OCI-LY7 (cell line): Measurements from ENCODE around the gene SYT9.

Source experiments
- EZH2phosphoT487 ChIP-seq: fragments of 200-600 bp; sonication (generic); IDR thresholded peaks from 2 replicates; pipeline ENCODE4 v1.6.1; 2018; ENCODE audit warnings: low read depth, borderline replicate concordance, mild to moderate bottlenecking, mixed run types, antibody characterized with exemption, low read length, moderate library complexity, mixed read lengths
- TF ChIP-seq, protein P1 (sequence below): fragments of 200-600 bp; sonication (generic); conservative IDR thresholded peaks from 2 replicates; pipeline ENCODE4 v1.5.1; 2014; ENCODE audit warnings: mild to moderate bottlenecking, antibody characterized with exemption, low read length, moderate library complexity, mixed read lengths

DNA sequence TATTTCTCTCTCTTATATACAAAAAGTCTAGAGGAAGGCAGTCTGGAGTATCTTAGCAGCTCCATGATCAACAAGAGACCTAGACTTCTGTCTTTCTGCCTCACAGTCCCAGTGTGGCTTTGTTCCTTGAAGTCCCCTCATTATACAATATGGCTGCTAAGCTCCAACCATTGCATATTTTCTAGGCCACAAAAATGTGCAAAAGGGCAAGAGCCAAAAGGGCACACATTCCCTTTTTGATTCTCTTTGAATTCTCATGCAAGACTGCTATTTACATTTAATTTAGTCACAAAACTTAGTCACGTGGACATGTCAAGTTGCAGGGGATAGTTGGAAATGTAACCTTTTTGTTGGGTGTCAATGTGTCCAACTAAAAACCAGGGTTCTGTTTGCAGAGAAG, 169.4 kb downstream of the SYT9 start:
- TF ChIP-seq, protein P1, sequence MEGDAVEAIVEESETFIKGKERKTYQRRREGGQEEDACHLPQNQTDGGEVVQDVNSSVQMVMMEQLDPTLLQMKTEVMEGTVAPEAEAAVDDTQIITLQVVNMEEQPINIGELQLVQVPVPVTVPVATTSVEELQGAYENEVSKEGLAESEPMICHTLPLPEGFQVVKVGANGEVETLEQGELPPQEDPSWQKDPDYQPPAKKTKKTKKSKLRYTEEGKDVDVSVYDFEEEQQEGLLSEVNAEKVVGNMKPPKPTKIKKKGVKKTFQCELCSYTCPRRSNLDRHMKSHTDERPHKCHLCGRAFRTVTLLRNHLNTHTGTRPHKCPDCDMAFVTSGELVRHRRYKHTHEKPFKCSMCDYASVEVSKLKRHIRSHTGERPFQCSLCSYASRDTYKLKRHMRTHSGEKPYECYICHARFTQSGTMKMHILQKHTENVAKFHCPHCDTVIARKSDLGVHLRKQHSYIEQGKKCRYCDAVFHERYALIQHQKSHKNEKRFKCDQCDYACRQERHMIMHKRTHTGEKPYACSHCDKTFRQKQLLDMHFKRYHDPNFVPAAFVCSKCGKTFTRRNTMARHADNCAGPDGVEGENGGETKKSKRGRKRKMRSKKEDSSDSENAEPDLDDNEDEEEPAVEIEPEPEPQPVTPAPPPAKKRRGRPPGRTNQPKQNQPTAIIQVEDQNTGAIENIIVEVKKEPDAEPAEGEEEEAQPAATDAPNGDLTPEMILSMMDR: no peak
- no peak for TF ChIP-seq EZH2phosphoT487
